ENCODE results near the gene DNAH5. TPM values are rescaled to one million over a fixed set of nuclear protein-coding genes. Genes with fewer than 3 reads are reported as not detected.

DNAH5 gene
- polyA plus RNA-seq, 1 experiment: 1.1 TPM

DNA sequence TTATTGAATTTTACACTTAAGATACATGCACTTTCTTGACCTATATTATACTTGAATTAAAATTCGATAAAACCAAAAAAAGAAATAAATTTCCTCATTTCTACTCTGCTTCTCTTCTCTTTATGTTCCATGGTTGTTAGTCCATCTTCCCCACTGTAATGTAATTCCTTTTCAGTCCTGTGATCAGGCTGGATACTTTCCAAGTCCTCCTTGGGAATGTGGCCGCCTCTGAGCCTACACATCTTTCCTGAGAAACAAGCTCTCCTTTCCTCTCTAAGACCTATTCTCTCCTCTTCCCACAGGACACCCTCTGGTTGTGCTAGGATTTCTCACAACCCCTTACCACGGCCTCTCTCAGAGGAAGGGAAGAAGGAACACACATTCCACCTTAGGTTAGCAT lies 285.1 kb downstream of the DNAH5 start:
- TF ChIP-seq, protein P1, sequence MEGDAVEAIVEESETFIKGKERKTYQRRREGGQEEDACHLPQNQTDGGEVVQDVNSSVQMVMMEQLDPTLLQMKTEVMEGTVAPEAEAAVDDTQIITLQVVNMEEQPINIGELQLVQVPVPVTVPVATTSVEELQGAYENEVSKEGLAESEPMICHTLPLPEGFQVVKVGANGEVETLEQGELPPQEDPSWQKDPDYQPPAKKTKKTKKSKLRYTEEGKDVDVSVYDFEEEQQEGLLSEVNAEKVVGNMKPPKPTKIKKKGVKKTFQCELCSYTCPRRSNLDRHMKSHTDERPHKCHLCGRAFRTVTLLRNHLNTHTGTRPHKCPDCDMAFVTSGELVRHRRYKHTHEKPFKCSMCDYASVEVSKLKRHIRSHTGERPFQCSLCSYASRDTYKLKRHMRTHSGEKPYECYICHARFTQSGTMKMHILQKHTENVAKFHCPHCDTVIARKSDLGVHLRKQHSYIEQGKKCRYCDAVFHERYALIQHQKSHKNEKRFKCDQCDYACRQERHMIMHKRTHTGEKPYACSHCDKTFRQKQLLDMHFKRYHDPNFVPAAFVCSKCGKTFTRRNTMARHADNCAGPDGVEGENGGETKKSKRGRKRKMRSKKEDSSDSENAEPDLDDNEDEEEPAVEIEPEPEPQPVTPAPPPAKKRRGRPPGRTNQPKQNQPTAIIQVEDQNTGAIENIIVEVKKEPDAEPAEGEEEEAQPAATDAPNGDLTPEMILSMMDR (IDR thresholded peaks at IDR 0.05; ENCODE audit: insufficient read depth, low read depth, low read length): no peak
- POLR2A ChIA-PET: no interaction called here
- CTCF ChIA-PET: no interaction called here
- Histone ChIP-seq H3K4me3 (ENCODE audit: low read depth, low read length) (no peak overlapping the region), H3K27me3 (ENCODE audit: control insufficient read depth, insufficient read depth, low read length) (no peaks in the 10 kb centered on the region), H3K36me3 (ENCODE audit: control insufficient read depth, insufficient read depth, low read length) (no peaks in the 10 kb centered on the region)
- no peak for DNase-seq (ENCODE audit: low read depth)

DNA sequence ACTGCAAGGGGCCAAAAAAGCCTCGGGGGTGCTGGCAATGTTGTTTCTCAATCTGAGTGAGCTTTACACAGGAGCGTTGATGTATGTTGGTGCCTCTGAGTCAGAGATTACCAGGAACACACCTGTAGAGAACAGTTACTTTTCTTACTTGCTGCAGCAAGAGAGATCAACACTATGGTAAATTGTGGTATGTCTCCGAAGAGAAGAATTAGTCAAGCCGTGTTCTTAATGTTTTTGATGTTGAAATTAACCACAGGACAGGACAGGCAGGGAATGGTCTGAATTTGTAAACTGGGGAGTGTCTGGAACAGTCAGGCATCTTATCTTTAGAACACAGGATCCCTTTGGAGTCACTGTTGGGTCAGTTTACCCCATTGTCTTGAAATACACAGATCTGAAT lies 285.7 kb downstream of the DNAH5 start:
- TF ChIP-seq, protein P1 (IDR thresholded peaks at IDR 0.05; ENCODE audit: insufficient read depth, low read depth, low read length): no peak
- no peaks in the 10 kb centered on the region for H3K36me3 ChIP-seq (ENCODE audit: control insufficient read depth, insufficient read depth, low read length)
- no peak overlapping the region for H3K4me3 ChIP-seq (ENCODE audit: low read depth, low read length)
- ChIA-PET POLR2A (no interaction called here), CTCF (no interaction called here)
- no peaks in the 10 kb centered on the region for H3K27me3 ChIP-seq (ENCODE audit: control insufficient read depth, insufficient read depth, low read length)
- DNase-seq (ENCODE audit: low read depth): no peak

- no peak overlapping the region for H3K4me3 ChIP-seq (ENCODE audit: low read depth, low read length)
- CTCF ChIA-PET: no interaction called here
- no peaks in the 10 kb centered on the region for H3K27me3 ChIP-seq (ENCODE audit: control insufficient read depth, insufficient read depth, low read length)
- no peak for DNase-seq (ENCODE audit: low read depth)
- TF ChIP-seq, protein P1 (IDR thresholded peaks at IDR 0.05; ENCODE audit: insufficient read depth, low read depth, low read length): no peak
- POLR2A ChIA-PET: no interaction called here
- H3K36me3 ChIP-seq (ENCODE audit: control insufficient read depth, insufficient read depth, low read length): no peaks in the 10 kb centered on the region
Measured at GRCh38 chr5:13658152-13658551, 286.3 kb downstream of the DNAH5 start.

DNA sequence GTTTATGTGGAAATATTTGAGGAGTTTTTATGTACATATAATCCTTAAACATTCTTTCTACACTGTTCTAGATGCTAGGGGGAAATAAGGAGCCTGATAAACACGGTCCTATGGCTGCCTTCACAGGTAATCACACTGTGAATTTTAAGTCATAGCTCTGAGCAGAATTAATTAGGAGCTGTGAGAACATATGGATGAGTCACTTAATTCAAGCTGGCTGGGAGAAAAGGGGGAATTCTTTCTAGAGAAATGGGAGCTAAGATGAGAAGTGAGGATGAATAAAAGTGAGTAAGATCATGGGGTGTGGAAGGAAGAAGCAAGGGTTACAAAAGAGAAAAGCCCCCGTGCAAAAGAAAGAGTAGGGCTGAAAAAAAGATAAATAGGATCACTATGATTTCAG lies 290.8 kb downstream of the DNAH5 start:
- Histone ChIP-seq H3K27me3 (ENCODE audit: control insufficient read depth, insufficient read depth, low read length) (no peaks in the 10 kb centered on the region), H3K4me3 (ENCODE audit: low read depth, low read length) (no peak overlapping the region), H3K36me3 (ENCODE audit: control insufficient read depth, insufficient read depth, low read length) (no peaks in the 10 kb centered on the region)
- POLR2A ChIA-PET: no interaction called here
- TF ChIP-seq, protein P1 (IDR thresholded peaks at IDR 0.05; ENCODE audit: insufficient read depth, low read depth, low read length): no peak
- CTCF ChIA-PET: no interaction called here
- DNase-seq (ENCODE audit: low read depth): no peak

- H3K27me3 ChIP-seq (ENCODE audit: control insufficient read depth, insufficient read depth, low read length): no peaks in the 10 kb centered on the region
- no peaks in the 10 kb centered on the region for H3K36me3 ChIP-seq (ENCODE audit: control insufficient read depth, insufficient read depth, low read length)
- DNase-seq (ENCODE audit: low read depth): no peak
- POLR2A ChIA-PET: no interaction called here
- no peak overlapping the region for H3K4me3 ChIP-seq (ENCODE audit: low read depth, low read length)
- CTCF ChIA-PET: no interaction called here
- TF ChIP-seq, protein P1 (IDR thresholded peaks at IDR 0.05; ENCODE audit: insufficient read depth, low read depth, low read length): no peak
Measured at GRCh38 chr5:13649656-13650055, 294.8 kb downstream of the DNAH5 start.

Data from BJ (cell line).